Fibroblast of peridontal ligament (primary cell): ENCODE results near the gene FSTL4.
"Not testable (repeated sequence)": the region's sequence is repeated elsewhere in the genome, so short reads cannot be mapped to it uniquely, and the experiment has no call there.

Source experiments
- DNase-seq: peaks from one replicate; pipeline ENCODE4 v3.0.0-alpha.2; 2010; ENCODE audit errors: extremely low read depth

Gene FSTL4

DNA sequence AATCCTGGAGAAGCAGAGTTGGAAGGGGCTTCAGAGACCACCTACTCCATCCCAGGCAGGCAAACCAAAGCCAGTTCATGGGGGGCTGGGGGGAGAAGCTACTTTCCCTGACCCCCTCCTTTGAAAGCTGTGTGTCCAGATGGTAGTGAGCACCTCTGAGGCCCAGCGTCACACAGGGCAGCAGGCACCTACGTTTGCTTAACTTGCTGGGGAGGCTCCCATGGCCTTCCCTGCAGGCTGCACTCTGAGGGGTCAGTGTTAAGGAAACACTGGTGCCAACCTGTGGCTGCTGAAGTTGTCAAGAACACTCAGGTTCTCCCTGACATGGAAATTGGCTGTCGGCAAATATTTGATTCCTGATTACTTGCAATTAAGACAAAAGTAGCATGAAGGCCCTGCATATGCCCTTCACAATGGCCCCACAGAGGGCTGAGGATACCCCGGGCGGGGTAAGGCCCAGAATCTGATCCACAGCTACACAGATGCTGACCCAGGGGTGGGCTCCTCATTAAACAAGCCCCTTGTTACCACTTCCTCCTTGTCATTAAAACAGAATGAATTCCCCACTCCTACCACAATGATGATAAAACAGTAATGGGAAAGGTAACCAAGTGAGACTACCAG, 208.5 kb downstream of the FSTL4 start:
- no peak for DNase-seq

- no peak for DNase-seq
Measured at GRCh38 chr5:133402775-133403174, 209.6 kb downstream of the FSTL4 start.

GRCh38 chr5:133401731-133402347, 210.5 kb downstream of the FSTL4 start:
- DNase-seq = no peak

DNA sequence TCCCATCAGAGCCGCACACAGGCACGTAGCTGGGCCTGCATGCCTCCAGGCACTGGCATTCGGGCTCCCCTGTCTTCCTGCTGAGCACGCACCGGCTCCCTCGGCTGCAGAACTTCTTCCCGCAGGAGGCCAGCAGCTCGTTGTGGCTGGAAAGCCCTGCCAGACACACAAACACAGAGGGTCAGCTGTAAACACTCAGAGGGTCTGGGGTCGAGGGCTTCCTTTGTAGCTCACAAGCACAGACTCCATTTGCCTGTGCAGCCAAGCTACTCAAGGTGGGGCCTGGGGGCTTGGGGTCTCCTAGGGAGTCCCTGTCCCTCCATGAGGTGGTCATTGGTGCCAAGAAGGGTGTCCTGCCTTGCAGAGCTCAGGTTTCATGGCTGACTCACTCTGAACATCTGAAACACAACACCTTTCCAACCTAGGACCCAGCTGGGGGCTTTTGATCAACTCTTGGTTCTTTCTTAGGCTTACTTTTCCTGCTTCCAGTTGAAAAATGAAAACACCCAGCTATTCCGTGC, 211.4 kb downstream of the FSTL4 start:
- no peak for DNase-seq

GRCh38 chr5:133400120-133400519, 212.2 kb downstream of the FSTL4 start:
- DNase-seq = no peak

DNA sequence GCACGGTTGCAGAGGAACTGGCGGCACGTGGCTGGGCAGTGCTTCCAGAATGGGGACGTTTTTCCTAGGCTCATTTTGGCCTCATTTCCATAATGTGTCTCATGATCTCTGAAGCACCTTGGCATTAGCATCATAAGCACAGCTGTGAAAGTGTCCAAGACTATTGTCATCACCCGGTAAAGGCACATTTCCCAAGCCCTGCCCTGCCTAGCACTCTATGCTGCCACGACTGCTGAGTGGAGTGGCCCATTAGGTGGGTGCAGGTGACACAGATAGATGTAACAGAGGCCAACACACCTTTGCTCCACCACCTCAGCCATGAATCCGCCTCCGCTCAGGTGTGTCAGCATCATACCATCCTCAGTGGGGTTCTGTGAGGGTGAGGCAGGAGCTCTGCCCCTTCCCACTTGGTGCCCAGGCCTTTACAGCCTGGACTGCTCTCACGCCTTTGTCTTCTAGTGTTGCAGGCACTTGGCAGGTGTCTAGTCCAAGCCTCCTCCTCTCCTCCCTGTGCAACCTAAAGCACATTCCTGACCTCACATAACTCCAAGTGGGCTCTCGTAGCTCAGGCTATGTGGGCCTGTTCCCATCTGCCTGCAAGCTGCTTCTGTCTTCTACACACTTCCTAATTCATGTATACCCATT, 213.0 kb downstream of the FSTL4 start:
- DNase-seq = no peak

DNA sequence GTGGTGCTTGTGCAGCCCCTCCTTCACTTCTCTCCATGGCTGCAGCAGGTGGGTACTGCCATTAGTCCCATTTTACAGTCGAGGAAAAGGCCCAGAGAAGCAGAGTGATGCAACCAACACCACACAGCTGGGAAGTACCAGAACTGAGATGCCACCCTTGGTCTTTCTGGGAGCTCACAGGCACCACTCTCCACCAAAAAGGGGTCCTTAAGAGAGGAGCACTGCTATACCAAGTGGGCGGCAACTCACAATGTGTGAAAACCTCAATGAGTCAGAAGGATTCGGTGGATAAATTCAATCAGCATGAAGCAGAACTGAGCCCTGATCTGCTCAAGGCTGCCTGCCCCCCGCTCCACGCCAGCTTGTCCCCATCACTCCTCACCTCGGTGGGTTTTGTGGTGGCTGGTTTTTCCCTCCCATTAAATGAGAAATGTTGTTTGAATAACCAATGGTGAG, 213.7 kb downstream of the FSTL4 start:
- no peak for DNase-seq

GRCh38 chr5:133397990-133398645, 214.2 kb downstream of the FSTL4 start:
- no peak for DNase-seq

DNA sequence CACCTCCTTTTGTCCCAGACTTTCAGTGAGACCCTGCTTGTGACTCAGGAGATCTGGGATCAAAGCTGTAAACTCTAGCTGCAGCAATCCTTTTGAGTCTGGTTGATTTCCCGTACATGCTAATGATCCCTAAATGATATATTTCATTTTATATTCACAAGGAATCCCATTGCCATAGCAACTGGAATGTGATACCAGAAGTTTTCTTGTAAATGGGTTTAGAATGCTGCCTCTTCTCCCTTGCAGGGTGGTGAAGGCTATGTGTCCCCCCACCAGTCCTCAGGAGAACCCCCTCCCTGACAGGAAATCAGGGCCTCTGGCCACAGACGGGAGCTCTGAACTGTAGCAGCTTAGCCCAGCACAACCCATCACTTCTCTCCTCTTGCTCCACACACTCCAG, 215.0 kb downstream of the FSTL4 start:
- DNase-seq = no peak

- DNase-seq = no peak
Measured at GRCh38 chr5:133396814-133397213, 215.5 kb downstream of the FSTL4 start.

DNA sequence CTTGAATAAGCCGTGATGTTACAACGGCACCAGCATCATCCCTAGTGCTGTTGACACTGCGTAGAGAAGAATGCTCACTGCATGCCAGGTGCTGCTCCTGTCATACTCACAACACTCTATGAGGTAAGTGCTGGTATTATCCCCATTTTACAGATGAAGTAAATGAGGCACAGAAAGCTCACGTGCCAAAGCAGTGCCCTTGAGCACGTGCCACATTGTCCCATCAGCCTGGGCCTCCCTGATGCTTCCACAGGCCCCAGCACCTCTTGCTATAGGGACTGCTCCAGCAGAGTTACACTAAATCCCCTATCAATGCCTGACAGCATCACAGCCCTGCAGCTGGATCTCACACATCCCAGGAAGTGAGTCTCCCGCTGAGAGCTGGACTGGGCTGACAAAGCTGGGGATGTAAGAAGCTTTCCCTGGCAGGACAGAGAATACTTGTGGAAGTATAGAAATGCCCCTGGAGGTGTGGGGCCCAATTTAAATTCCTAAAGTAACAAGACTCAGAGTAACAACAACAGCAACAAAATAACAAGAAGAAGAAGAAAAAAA, 216.1 kb downstream of the FSTL4 start:
- DNase-seq = no peak

- not testable (repeated sequence) for DNase-seq
Measured at GRCh38 chr5:133395207-133395606, 217.1 kb downstream of the FSTL4 start.

DNA sequence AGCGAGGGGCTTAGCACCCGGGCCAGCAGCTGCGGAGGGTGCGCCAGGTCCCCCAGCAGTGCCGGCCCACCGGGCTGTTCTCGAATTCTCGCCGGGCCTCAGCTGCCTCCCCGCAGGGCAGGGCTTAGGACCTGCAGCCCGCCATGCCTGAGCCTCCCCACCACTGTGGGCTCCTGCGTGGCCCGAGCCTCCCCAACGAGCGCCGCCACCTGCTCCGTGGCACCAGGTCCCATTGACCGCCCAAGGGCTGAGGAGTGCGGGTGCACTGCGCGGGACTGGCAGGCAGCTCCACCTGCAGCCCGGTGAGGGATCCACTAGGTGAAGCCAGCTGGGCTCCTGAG, 217.9 kb downstream of the FSTL4 start:
- DNase-seq = not testable (repeated sequence)

- no peak for DNase-seq
Measured at GRCh38 chr5:133393776-133394476, 218.4 kb downstream of the FSTL4 start.

GRCh38 chr5:133392448-133392847, 219.9 kb downstream of the FSTL4 start:
- DNase-seq = no peak

- DNase-seq = no peak
Measured at GRCh38 chr5:133391354-133392136, 220.8 kb downstream of the FSTL4 start.

DNA sequence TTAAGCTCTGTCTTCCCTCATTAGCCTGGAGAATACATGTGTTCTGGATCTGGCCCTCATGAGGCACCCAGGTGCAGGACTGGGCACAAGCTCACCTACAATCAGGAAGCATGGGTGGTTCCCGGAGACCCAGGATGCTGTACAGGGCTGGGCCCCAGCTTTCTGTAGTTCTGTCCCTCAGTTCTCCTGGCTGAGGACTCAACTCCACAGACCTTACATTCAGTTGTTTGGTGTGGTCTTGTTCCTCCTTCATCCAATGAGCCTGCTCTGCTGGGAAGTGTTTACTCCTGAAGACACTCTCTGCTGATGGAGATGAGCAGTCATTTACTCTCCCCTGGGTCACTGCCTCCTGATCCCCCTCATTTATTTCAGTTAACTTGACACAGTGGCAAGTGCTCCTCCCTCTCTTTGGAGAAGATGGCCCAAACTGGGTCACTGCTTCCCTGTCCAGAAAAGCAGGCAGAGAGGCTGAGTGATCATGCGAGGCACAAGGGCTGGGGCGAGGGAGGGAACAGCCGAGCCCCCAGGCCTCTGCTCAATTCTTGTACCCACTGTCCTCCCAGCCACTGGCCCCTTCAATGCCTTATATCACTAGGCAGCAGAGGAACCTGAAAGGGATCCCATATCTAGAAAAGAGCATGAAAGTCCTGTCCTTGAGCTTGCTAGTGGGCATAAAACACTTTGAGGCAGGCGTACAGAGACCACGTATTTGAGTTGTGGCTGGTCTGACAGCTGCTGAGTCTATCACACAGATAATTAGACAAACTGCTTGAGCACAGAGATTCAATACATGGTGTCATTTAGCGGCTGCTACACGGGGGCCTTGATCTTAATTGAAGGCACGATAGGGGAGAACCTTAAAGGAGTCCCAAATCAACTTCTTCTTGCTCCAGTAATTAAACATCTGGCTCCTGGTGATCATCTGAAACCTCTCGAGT, 221.7 kb downstream of the FSTL4 start:
- no peak for DNase-seq

- DNase-seq = no peak
Measured at GRCh38 chr5:133389066-133389590, 223.2 kb downstream of the FSTL4 start.

GRCh38 chr5:133387621-133388020, 224.7 kb downstream of the FSTL4 start:
- DNase-seq = no peak
